Measurements from ENCODE around the gene AHSG.

The AHSG gene

GRCh38 chr3:186593862-186594261 is 19.0 kb upstream of the AHSG start:
- no peak for DNase-seq

- no peak for DNase-seq
These were observed 18.2 kb upstream of the AHSG start for GRCh38 chr3:186594591-186595113.

- no peak for DNase-seq
These were observed 16.1 kb upstream of the AHSG start for GRCh38 chr3:186596568-186597287.

- DNase-seq: no peak
These were observed 14.6 kb upstream of the AHSG start for GRCh38 chr3:186598108-186598784.

GRCh38 chr3:186598794-186599141 is 14.1 kb upstream of the AHSG start:
- DNase-seq: no peak

- no peak for DNase-seq
These were observed 13.6 kb upstream of the AHSG start for GRCh38 chr3:186599142-186599784.

GRCh38 chr3:186599785-186600166 is 13.1 kb upstream of the AHSG start:
- DNase-seq: no peak

GRCh38 chr3:186600896-186601295 is 12.0 kb upstream of the AHSG start:
- no peak for DNase-seq

- no peak for DNase-seq
These were observed 9.7 kb upstream of the AHSG start for GRCh38 chr3:186603159-186603558.

GRCh38 chr3:186605078-186605477 is 7.8 kb upstream of the AHSG start:
- DNase-seq: no peak

GRCh38 chr3:186605561-186606545 is 7.0 kb upstream of the AHSG start:
- DNase-seq: no peak

GRCh38 chr3:186608624-186609215 is 4.1 kb upstream of the AHSG start:
- DNase-seq: no peak

- DNase-seq: no peak
These were observed 3.5 kb upstream of the AHSG start for GRCh38 chr3:186609247-186609868.

- no peak for DNase-seq
These were observed 795 bp upstream of the AHSG start for GRCh38 chr3:186612065-186612464.

GRCh38 chr3:186613637-186614265 is 891 bp downstream of the AHSG start:
- no peak for DNase-seq

GRCh38 chr3:186614266-186614596 is 1.4 kb downstream of the AHSG start:
- no peak for DNase-seq

GRCh38 chr3:186614597-186615483 is 2.0 kb downstream of the AHSG start:
- DNase-seq: peak; percentile 20 to 68 (median 59)

GRCh38 chr3:186616299-186616617 is 3.4 kb downstream of the AHSG start:
- no peak for DNase-seq

GRCh38 chr3:186617036-186617946 is 4.4 kb downstream of the AHSG start:
- peak; percentile 62 to 93 (median 76) for DNase-seq

Measured in T-helper 2 cell (primary cell).